Raji (cell line): ENCODE results near the gene TTC38.

ENCODE experiments used
- POLR2A ChIP-seq: IDR thresholded peaks from 2 replicates; pipeline ENCODE4 v1.6.1; 2011; ENCODE audit warnings: low read depth, low read length, control low read depth; ENCODE audit not compliant: insufficient read depth

The TTC38 gene

GRCh38 chr22:46295277-46295971 is 27.6 kb downstream of the TTC38 start:
- TF ChIP-seq POLR2A = no peak

GRCh38 chr22:46296257-46297150 is 28.7 kb downstream of the TTC38 start, which contains the start of gene GTSE1:
GTSE1 (plus strand) TSS chr22:46296870; CDS start chr22:46297401, 531 bp downstream.
- TF ChIP-seq POLR2A = peak; percentile 92

- TF ChIP-seq POLR2A = no peak
Observed at GRCh38 chr22:46297151-46297812, 29.5 kb downstream of the TTC38 start.

GRCh38 chr22:46299101-46299500 is 31.3 kb downstream of the TTC38 start:
- TF ChIP-seq POLR2A = no peak

GRCh38 chr22:46300491-46300890 is 32.7 kb downstream of the TTC38 start:
- no peak for TF ChIP-seq POLR2A

GRCh38 chr22:46303347-46303965 is 35.6 kb downstream of the TTC38 start:
- TF ChIP-seq POLR2A = no peak

- TF ChIP-seq POLR2A = no peak
Observed at GRCh38 chr22:46308283-46308988, 40.6 kb downstream of the TTC38 start.

GRCh38 chr22:46309526-46310085 is 41.8 kb downstream of the TTC38 start:
- no peak for TF ChIP-seq POLR2A

GRCh38 chr22:46312056-46312455 is 44.2 kb downstream of the TTC38 start:
- TF ChIP-seq POLR2A = no peak

- TF ChIP-seq POLR2A = no peak
Observed at GRCh38 chr22:46315976-46316375, 48.2 kb downstream of the TTC38 start.

GRCh38 chr22:46317646-46318045 is 49.8 kb downstream of the TTC38 start:
- no peak for TF ChIP-seq POLR2A

GRCh38 chr22:46318576-46318975 is 50.8 kb downstream of the TTC38 start:
- no peak for TF ChIP-seq POLR2A

GRCh38 chr22:46319319-46319718 is 51.5 kb downstream of the TTC38 start:
- TF ChIP-seq POLR2A = no peak

GRCh38 chr22:46320166-46320710 is 52.4 kb downstream of the TTC38 start:
- no peak for TF ChIP-seq POLR2A
